CD14-positive monocyte (primary cell): ENCODE data around the gene CCNG2. TPM values are rescaled to one million over a fixed set of nuclear protein-coding genes. Genes with fewer than 3 reads are reported as not detected.

ENCODE experiments used
- DNase-seq, 3 donors: peaks; one replicate each; pipeline ENCODE4 v3.0.0-alpha.2; 2011 to 2022
- H2AFZ ChIP-seq: 2 replicates; pipeline ENCODE4 v1.6.0; 2012; ENCODE audit warnings: mild to moderate bottlenecking, low read depth, low read length, inconsistent platforms; ENCODE audit not compliant: insufficient read depth, poor library complexity, severe bottlenecking
- H3K27ac ChIP-seq, 2 donors: 1 replicate in 1 of 2; 2 replicates in 1 of 2; pipeline ENCODE4 v1.5.1; 2012 to 2013; ENCODE audit warnings: low read length in 2 of 2, control low read depth in 1 of 2, inconsistent platforms in 1 of 2, low read depth in 1 of 2, mild to moderate bottlenecking in 1 of 2
- H3K27me3 ChIP-seq, 2 donors: one replicate each; pipeline versions ENCODE4 v1.6.0 to v1.6.1; 2011 to 2013; ENCODE audit warnings: low read length in 2 of 2; ENCODE audit not compliant: control insufficient read depth in 2 of 2, insufficient read depth in 2 of 2
- H3K36me3 ChIP-seq, 2 donors: replicated peaks in 1 of 2; 1 replicate in 1 of 2; 2 replicates in 1 of 2; pipeline versions ENCODE4 v1.5.1 to v1.6.1; 2012 to 2013; ENCODE audit warnings: low read length in 2 of 2, control low read depth in 1 of 2, inconsistent platforms in 1 of 2, mild to moderate bottlenecking in 1 of 2; ENCODE audit not compliant: insufficient read depth in 2 of 2, control insufficient read depth in 1 of 2
- H3K4me1 ChIP-seq, 2 donors: 1 replicate in 1 of 2; 2 replicates in 1 of 2; pipeline versions ENCODE4 v1.5.1 to v1.6.1; 2012 to 2013; ENCODE audit warnings: low read length in 2 of 2, control low read depth in 1 of 2, inconsistent platforms in 1 of 2, mild to moderate bottlenecking in 1 of 2, moderate library complexity in 1 of 2; ENCODE audit not compliant: insufficient read depth in 2 of 2, control insufficient read depth in 1 of 2
- H3K4me2 ChIP-seq: replicated peaks from 2 replicates; pipeline ENCODE3; 2012; ENCODE audit warnings: low read length, moderate library complexity, mild to moderate bottlenecking; ENCODE audit not compliant: poor library complexity, severe bottlenecking; ENCODE audit errors: extremely low read depth
- H3K4me3 ChIP-seq, 3 experiments: fragments of 200-600 bp in 1 of 3; sonication (generic) in 1 of 3; replicated peaks in 1 of 3; 1 replicate in 2 of 3; 2 replicates in 1 of 3; pipeline ENCODE4 v1.5.1; 2011 to 2013; ENCODE audit warnings: low read length in 3 of 3, mild to moderate bottlenecking in 3 of 3, control low read depth in 2 of 3, low read depth in 2 of 3, inconsistent platforms in 1 of 3, moderate library complexity in 1 of 3
- H3K79me2 ChIP-seq: 2 replicates; pipeline ENCODE4 v1.6.0; 2012; ENCODE audit warnings: mild to moderate bottlenecking, control low read depth, inconsistent platforms, low read length, moderate library complexity; ENCODE audit not compliant: insufficient read depth
- H3K9ac ChIP-seq: 2 replicates; pipeline ENCODE4 v1.6.0; 2017; ENCODE audit warnings: low read length, mild to moderate bottlenecking; ENCODE audit not compliant: insufficient read depth, poor library complexity, severe bottlenecking
- H3K9me3 ChIP-seq, 2 donors: replicated peaks in 1 of 2; 1 replicate in 1 of 2; 2 replicates in 1 of 2; pipeline versions ENCODE4 v1.5.1 to v1.6.1; 2012 to 2013; ENCODE audit warnings: low read length in 2 of 2, control low read depth in 1 of 2; ENCODE audit not compliant: control insufficient read depth in 1 of 2, insufficient read depth in 1 of 2
- H4K20me1 ChIP-seq: 2 replicates; pipeline ENCODE4 v1.6.0; 2012; ENCODE audit warnings: mild to moderate bottlenecking, low read length, control low read depth, moderate library complexity; ENCODE audit not compliant: insufficient read depth
- H3K27ac Mint-ChIP-seq, 7 donors: one replicate each; pipeline ENCODE4 v1.8.0; 2020; ENCODE audit warnings: mild to moderate bottlenecking in 7 of 7, mixed read lengths in 7 of 7, moderate library complexity in 6 of 7, inconsistent platforms in 2 of 7
- H3K27me3 Mint-ChIP-seq, 3 donors: one replicate each; pipeline ENCODE4 v1.8.0; 2021 to 2022; ENCODE audit warnings: low read depth in 3 of 3, mild to moderate bottlenecking in 3 of 3, mixed read lengths in 3 of 3, moderate library complexity in 3 of 3, inconsistent platforms in 1 of 3
- H3K36me3 Mint-ChIP-seq, 2 donors: one replicate each; pipeline ENCODE4 v1.8.0; 2020; ENCODE audit warnings: mixed read lengths in 2 of 2, inconsistent platforms in 1 of 2, mild to moderate bottlenecking in 1 of 2
- H3K4me1 Mint-ChIP-seq: one replicate; pipeline ENCODE4 v1.8.0; 2020; ENCODE audit warnings: mild to moderate bottlenecking, mixed read lengths
- H3K4me3 Mint-ChIP-seq, 2 donors: one replicate each; pipeline ENCODE4 v1.8.0; 2020; ENCODE audit warnings: mild to moderate bottlenecking in 2 of 2, mixed read lengths in 2 of 2, moderate library complexity in 1 of 2
- H3K9me3 Mint-ChIP-seq, 7 donors: one replicate each; pipeline ENCODE4 v1.8.0; 2020 to 2022; ENCODE audit warnings: mixed read lengths in 7 of 7, mild to moderate bottlenecking in 6 of 7, moderate library complexity in 6 of 7, inconsistent platforms in 2 of 7
- WGBS: methylation state at CpG from one replicate; pipeline ENCODE4 v1.1.5; 2013; ENCODE audit warnings: missing lambda C conversion rate; ENCODE audit not compliant: insufficient coverage; 5-methylcytosine and 5-hydroxymethylcytosine counted together
- intact Hi-C, 2 donors: fragments of 100-400 bp; cut with micrococcal nuclease; formaldehyde crosslinking; loops; one replicate each; pipeline versions ENCODE4 v1.15.0 to v1.15.1; 2023
- polyA plus RNA-seq, 3 donors: library from polyadenylated mRNA; depleted of rRNA in 1 of 3; unstranded in 2 of 3; stranded (reverse) in 1 of 3; fragments of 300-500 nt in 2 of 3; fragments of >200 nt in 1 of 3; fragmentation: Illumina TruSeq in 2 of 3; gene quantifications; 1 replicate in 2 of 3; 2 replicates in 1 of 3; pipeline ENCODE4 v1.2.3, GENCODE V29; 2012 to 2021
- TF ChIP-seq, protein P1 (sequence below): fragments of 200-600 bp; IDR thresholded peaks from one replicate; pipeline ENCODE4 v1.8.0; 2022; ENCODE audit warnings: antibody characterized with exemption, mild to moderate bottlenecking

Gene CCNG2
- polyA plus RNA-seq, 3 donors = 17.6 to 26.4 (median 23.3) TPM

DNA sequence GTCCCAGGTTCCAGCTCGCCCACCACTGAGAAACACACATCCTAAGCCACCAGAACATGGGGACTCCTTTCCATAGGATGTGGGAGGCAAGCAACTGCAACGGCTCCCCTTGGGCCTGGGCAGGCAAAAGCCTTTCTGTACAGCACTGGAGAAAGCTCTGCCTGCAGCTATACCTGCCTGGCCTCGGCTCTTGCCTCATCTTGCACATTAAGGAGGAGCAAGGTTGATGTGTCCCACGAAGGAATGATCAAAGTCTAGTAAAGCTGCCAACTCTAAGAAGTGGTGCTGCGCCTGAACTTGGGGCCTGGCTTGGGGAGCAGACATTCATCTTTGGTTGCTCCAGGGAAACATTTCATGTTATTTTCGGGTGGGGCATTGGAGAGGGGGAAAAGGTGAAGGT is 19.6 kb downstream of the CCNG2 start:
- Histone ChIP-seq H3K27me3 (no peaks in the 10 kb centered on the region), H3K79me2 (no peaks in the 10 kb centered on the region), H2AFZ (no peak overlapping the region), H3K4me2 (no peak overlapping the region), H3K4me3 (no peak overlapping the region), H3K9me3 (no peaks in the 10 kb centered on the region), H3K27ac (no peak overlapping the region), H3K36me3 (no peaks in the 10 kb centered on the region), H4K20me1 (no peaks in the 10 kb centered on the region), H3K4me1 (peaks cover 0 to 4% of the 10 kb centered on the region in 2 donors), H3K9ac (no peak overlapping the region)
- H3K4me3 Mint-ChIP-seq = no peak overlapping the region
- DNase-seq = no peak
- WGBS = 89% methylated on average over 4 of the region's 6 CpGs
- TF ChIP-seq, protein P1, sequence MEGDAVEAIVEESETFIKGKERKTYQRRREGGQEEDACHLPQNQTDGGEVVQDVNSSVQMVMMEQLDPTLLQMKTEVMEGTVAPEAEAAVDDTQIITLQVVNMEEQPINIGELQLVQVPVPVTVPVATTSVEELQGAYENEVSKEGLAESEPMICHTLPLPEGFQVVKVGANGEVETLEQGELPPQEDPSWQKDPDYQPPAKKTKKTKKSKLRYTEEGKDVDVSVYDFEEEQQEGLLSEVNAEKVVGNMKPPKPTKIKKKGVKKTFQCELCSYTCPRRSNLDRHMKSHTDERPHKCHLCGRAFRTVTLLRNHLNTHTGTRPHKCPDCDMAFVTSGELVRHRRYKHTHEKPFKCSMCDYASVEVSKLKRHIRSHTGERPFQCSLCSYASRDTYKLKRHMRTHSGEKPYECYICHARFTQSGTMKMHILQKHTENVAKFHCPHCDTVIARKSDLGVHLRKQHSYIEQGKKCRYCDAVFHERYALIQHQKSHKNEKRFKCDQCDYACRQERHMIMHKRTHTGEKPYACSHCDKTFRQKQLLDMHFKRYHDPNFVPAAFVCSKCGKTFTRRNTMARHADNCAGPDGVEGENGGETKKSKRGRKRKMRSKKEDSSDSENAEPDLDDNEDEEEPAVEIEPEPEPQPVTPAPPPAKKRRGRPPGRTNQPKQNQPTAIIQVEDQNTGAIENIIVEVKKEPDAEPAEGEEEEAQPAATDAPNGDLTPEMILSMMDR = no peak
- no peaks in the 10 kb centered on the region for H3K9me3 Mint-ChIP-seq
- intact Hi-C loops = no loop called here
- H3K27me3 Mint-ChIP-seq = peaks cover 0 to 3% (median 0%) of the 10 kb centered on the region in 3 donors
- peaks cover 6% of the 10 kb centered on the region for H3K4me1 Mint-ChIP-seq
- no peak overlapping the region for H3K27ac Mint-ChIP-seq
- H3K36me3 Mint-ChIP-seq = no peaks in the 10 kb centered on the region

DNA sequence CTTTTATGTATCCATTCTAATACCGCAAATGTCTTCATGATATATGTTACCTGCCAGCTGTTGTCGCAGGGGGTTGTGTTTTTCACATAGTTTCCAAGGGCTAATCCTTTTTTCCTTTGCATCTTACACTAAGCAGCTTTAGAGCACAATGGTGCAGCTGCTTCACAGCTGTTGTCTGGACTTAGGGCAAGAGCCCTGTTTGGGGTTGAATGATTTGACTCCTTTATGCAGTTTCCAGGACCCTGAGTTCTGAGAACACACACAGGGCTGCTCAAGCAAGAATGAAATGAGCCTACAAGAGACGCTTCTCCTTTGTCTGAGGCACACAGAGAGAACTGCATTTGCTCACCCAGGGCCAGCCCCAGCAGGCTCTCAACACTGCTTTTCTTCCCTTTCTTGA is 20.2 kb downstream of the CCNG2 start:
- no peak overlapping the region for H3K9ac ChIP-seq
- H3K36me3 Mint-ChIP-seq = no peaks in the 10 kb centered on the region
- TF ChIP-seq, protein P1 = no peak
- H3K4me1 Mint-ChIP-seq = peaks cover 6% of the 10 kb centered on the region
- H3K4me3 ChIP-seq = no peak overlapping the region
- no peaks in the 10 kb centered on the region for H3K27me3 ChIP-seq
- H3K79me2 ChIP-seq = no peaks in the 10 kb centered on the region
- H3K27ac ChIP-seq = no peak overlapping the region
- H3K9me3 ChIP-seq = no peaks in the 10 kb centered on the region
- peaks cover 0 to 3% (median 0%) of the 10 kb centered on the region in 3 donors for H3K27me3 Mint-ChIP-seq
- H3K4me2 ChIP-seq = no peak overlapping the region
- no peaks in the 10 kb centered on the region for H3K9me3 Mint-ChIP-seq
- no peak for DNase-seq
- no peak overlapping the region for H3K27ac Mint-ChIP-seq
- no peaks in the 10 kb centered on the region for H3K36me3 ChIP-seq
- intact Hi-C loops = no loop called here
- no peak overlapping the region for H2AFZ ChIP-seq
- H3K4me1 ChIP-seq = peaks cover 0 to 4% of the 10 kb centered on the region in 2 donors
- no peaks in the 10 kb centered on the region for H4K20me1 ChIP-seq
- no peak overlapping the region for H3K4me3 Mint-ChIP-seq
- 83% methylated on average over 1 of the region's 3 CpGs for WGBS
